ENCODE measurements around the gene IKZF1. TPM values are rescaled to one million over a fixed set of nuclear protein-coding genes. Genes with fewer than 3 reads are reported as not detected.

IKZF1 gene
- total RNA-seq, 2 donors from 2014 or later: 208 to 327 TPM

DNA sequence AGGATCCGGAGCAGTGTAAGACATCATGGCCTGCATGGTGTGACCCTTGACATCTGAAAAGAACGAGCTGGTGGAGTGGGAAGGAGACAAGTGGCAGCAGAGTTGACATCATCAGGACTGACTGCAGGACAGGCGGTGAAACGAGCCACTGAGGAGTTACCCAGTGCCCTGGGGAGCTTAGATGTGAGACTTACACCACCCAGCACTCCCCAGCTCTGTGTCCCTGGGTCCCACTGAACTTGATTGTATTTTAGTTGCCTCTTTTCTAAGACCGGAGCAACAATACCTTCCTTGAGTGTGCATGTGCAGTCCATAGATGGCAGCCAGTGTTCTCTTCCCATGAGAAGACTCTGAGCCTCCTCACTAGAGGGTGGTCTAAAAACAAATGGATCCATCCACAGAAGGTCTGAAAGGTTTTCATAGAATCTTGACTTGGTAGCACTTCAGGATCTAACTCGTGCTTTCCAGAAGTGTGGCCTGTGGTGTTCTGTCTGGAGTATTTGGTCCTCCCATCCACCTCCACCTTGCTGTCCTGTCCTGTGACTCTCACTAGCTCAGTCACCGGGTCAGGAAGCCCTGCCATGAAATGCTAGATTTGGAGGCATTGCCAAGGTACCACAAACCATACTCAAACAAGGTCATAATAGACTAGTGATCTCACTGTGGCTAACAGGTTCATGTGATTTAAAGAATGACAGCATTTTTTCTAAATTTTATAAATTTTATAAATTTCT, 59.0 kb downstream of the IKZF1 start:
- Mint-ChIP-seq H3K9me3 (peaks cover 0 to 3% of the 10 kb centered on the region in 2 donors), H3K36me3 (peaks cover 57 to 88% of the 10 kb centered on the region in 2 donors), H3K27ac (peak overlapping the region; percentile 97 to 98)
- no peak for DNase-seq (ENCODE audit: low spot score in 2 of 2)
- ATAC-seq: peak in 1 of 2 donors; percentile 13

DNA sequence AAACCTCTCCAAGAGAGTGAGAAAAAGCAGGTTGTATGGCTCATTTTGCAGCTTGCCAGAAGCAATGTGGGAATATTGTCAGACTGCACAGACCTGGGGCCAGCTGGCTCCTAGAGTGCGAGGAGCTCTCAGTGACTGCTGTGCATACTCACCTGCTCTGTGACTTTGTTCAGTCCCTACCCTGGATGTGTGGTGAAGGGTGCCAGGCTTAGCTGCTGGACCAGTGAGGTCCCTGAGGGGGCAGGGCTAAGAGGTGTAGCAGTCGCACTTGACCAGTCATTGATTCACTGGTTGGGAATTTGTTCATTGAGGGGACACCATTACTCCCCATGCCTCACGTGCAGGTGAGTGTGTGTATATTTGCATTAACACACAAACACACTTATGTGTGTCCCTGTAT, 60.1 kb downstream of the IKZF1 start:
- ATAC-seq: no peak

GRCh38 chr7:50366311-50366710, 61.8 kb downstream of the IKZF1 start:
- Mint-ChIP-seq H3K36me3 (peaks cover 36 to 83% of the 10 kb centered on the region in 2 donors), H3K27ac (peak overlapping the region; percentile 70 to 90), H3K9me3 (peaks cover 0 to 3% of the 10 kb centered on the region in 2 donors)
- DNase-seq (ENCODE audit: low spot score in 2 of 2) (no peak), ATAC-seq (no peak)

More for the DNA sequence above, 60.1 kb downstream of the IKZF1 start:
- no peak for DNase-seq (ENCODE audit: low spot score in 2 of 2)
- H3K9me3 Mint-ChIP-seq: peaks cover 0 to 3% of the 10 kb centered on the region in 2 donors
- peaks cover 48 to 88% of the 10 kb centered on the region in 2 donors for H3K36me3 Mint-ChIP-seq
- H3K27ac Mint-ChIP-seq: peak overlapping the region; percentile 33 to 97

DNA sequence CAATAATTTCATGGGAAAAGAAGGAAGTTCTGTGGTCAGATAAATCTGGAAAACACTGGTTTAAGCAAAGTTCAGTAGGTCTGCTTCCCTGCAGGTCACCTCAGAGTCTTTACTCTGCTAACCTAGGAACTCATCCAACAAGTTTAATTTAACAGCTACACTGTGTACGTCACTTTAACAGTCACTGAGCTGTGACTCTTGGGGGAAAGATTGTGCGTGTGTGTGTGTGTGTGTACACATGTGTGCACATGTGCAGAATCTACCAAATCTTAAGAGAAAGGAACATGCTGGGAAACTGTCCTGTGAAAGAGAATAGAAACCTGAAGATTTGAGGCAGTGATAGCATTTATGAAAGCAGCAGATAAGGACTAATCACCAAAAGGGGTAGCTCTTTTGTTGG, 62.6 kb downstream of the IKZF1 start:
- Mint-ChIP-seq H3K36me3 (peaks cover 39 to 83% of the 10 kb centered on the region in 2 donors), H3K9me3 (peaks cover 0 to 3% of the 10 kb centered on the region in 2 donors), H3K27ac (peak overlapping the region; percentile 70 to 90)
- ATAC-seq (peak; percentile 39 to 42), DNase-seq (ENCODE audit: low spot score in 2 of 2) (no peak)

GRCh38 chr7:50367570-50367969, 63.1 kb downstream of the IKZF1 start:
- ATAC-seq (peak; percentile 78 to 79), DNase-seq (ENCODE audit: low spot score in 2 of 2) (peak in 1 of 2 donors; percentile 33)
- Mint-ChIP-seq H3K27ac (peak overlapping the region; percentile 70 to 90), H3K36me3 (peaks cover 39 to 83% of the 10 kb centered on the region in 2 donors), H3K9me3 (peaks cover 3 to 4% of the 10 kb centered on the region in 2 donors)

- Mint-ChIP-seq H3K9me3 (peaks cover 0 to 4% of the 10 kb centered on the region in 2 donors), H3K36me3 (peaks cover 39 to 83% of the 10 kb centered on the region in 2 donors), H3K27ac (peak overlapping the region; percentile 70 to 90)
- peak; percentile 13 to 20 for ATAC-seq
- peak in 1 of 2 donors; percentile 21 for DNase-seq (ENCODE audit: low spot score in 2 of 2)
Observed at GRCh38 chr7:50368366-50368765, 63.9 kb downstream of the IKZF1 start.

- H3K9me3 Mint-ChIP-seq: peaks cover 0 to 4% of the 10 kb centered on the region in 2 donors
- peaks cover 44 to 83% of the 10 kb centered on the region in 2 donors for H3K36me3 Mint-ChIP-seq
- DNase-seq (ENCODE audit: low spot score in 2 of 2) (peak in 1 of 2 donors; percentile 57), ATAC-seq (no peak)
- H3K27ac Mint-ChIP-seq: peak overlapping the region; percentile 51 to 90
Observed at GRCh38 chr7:50369143-50370026, 64.9 kb downstream of the IKZF1 start.

GRCh38 chr7:50370884-50371283, 66.4 kb downstream of the IKZF1 start:
- ATAC-seq (no peak), DNase-seq (ENCODE audit: low spot score in 2 of 2) (no peak)
- Mint-ChIP-seq H3K27ac (peak overlapping the region; percentile 81 to 98), H3K9me3 (peaks cover 0 to 4% of the 10 kb centered on the region in 2 donors), H3K36me3 (peaks cover 46 to 84% of the 10 kb centered on the region in 2 donors)

- Mint-ChIP-seq H3K9me3 (peaks cover 0 to 4% of the 10 kb centered on the region in 2 donors), H3K36me3 (peaks cover 52 to 85% of the 10 kb centered on the region in 2 donors), H3K27ac (peak overlapping the region; percentile 81 to 98)
- DNase-seq (ENCODE audit: low spot score in 2 of 2): peak in 1 of 2 donors; percentile 14
- ATAC-seq: peak; percentile 53 to 56
Observed at GRCh38 chr7:50371551-50372021, 67.1 kb downstream of the IKZF1 start.

- DNase-seq (ENCODE audit: low spot score in 2 of 2) (no peak), ATAC-seq (peak in 1 of 2 donors; percentile 9)
- Mint-ChIP-seq H3K9me3 (peaks cover 0 to 4% of the 10 kb centered on the region in 2 donors), H3K36me3 (peaks cover 58 to 94% of the 10 kb centered on the region in 2 donors), H3K27ac (peak overlapping the region; percentile 81 to 98)
Observed at GRCh38 chr7:50372923-50373322, 68.4 kb downstream of the IKZF1 start.

- Mint-ChIP-seq H3K36me3 (peaks cover 56 to 93% of the 10 kb centered on the region in 2 donors), H3K9me3 (peaks cover 0 to 4% of the 10 kb centered on the region in 2 donors), H3K27ac (peak overlapping the region; percentile 54 to 89)
- ATAC-seq: no peak
- DNase-seq (ENCODE audit: low spot score in 2 of 2): no peak
Observed at GRCh38 chr7:50376056-50376820, 71.7 kb downstream of the IKZF1 start.

- no peak for ATAC-seq
- Mint-ChIP-seq H3K36me3 (peaks cover 46 to 93% of the 10 kb centered on the region in 2 donors), H3K9me3 (peaks cover 0 to 3% of the 10 kb centered on the region in 2 donors), H3K27ac (peak overlapping the region; percentile 54 to 87)
- no peak for DNase-seq (ENCODE audit: low spot score in 2 of 2)
Observed at GRCh38 chr7:50377356-50377755, 72.8 kb downstream of the IKZF1 start.

DNA sequence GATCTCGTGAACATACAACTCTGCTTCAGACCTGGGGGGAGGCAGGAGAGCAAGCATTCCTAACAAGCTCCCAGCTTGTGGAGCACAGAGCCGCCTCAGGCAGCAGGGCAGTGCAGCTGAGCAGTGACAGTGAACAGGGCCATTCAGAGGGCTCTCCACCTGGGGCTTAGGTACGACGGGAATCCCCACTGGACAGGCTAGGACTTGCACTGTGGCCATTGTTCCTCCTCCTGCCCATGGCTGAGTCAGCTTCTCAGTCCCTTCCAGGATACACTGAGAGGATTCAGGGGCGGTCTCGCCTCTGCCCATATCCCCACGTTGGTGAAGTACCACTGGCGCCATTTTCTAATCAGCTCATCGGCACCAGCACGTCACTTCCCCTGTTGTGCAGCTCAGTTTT, 74.6 kb downstream of the IKZF1 start:
- no peaks in the 10 kb centered on the region for H3K9me3 Mint-ChIP-seq
- H3K36me3 Mint-ChIP-seq: peaks cover 47 to 93% of the 10 kb centered on the region in 2 donors
- peak; percentile 14 to 31 for ATAC-seq

GRCh38 chr7:50379539-50379938, 75.0 kb downstream of the IKZF1 start:
- DNase-seq (ENCODE audit: low spot score in 2 of 2): no peak
- ATAC-seq: no peak
- Mint-ChIP-seq H3K27ac (peak overlapping the region; percentile 54 to 90), H3K36me3 (peaks cover 46 to 93% of the 10 kb centered on the region in 2 donors), H3K9me3 (no peaks in the 10 kb centered on the region)

More for the DNA sequence above, 74.6 kb downstream of the IKZF1 start:
- no peak for DNase-seq (ENCODE audit: low spot score in 2 of 2)
- peak overlapping the region; percentile 54 to 90 for H3K27ac Mint-ChIP-seq

- H3K9me3 Mint-ChIP-seq: no peaks in the 10 kb centered on the region
- peak overlapping the region; percentile 65 to 72 for H3K27ac Mint-ChIP-seq
Observed at GRCh38 chr7:50382455-50382854, 77.9 kb downstream of the IKZF1 start.

GRCh38 chr7:50387351-50387750, 82.8 kb downstream of the IKZF1 start:
- no peaks in the 10 kb centered on the region for H3K9me3 Mint-ChIP-seq
- H3K36me3 Mint-ChIP-seq: peaks cover 62 to 81% of the 10 kb centered on the region in 2 donors
- no peak for DNase-seq (ENCODE audit: low spot score in 2 of 2)
- ATAC-seq: no peak
- peak overlapping the region; percentile 14 to 89 for H3K27ac Mint-ChIP-seq

More at GRCh38 chr7:50382455-50382854, 77.9 kb downstream of the IKZF1 start:
- peaks cover 39 to 82% of the 10 kb centered on the region in 2 donors for H3K36me3 Mint-ChIP-seq
- no peak for DNase-seq (ENCODE audit: low spot score in 2 of 2)
- no peak for ATAC-seq

Measured in activated naive CD4-positive, alpha-beta T cell treated with anti-CD3 and anti-CD28 coated beads, Interleukin-2, amount 50 U/mL, for 72 hours (primary cell).